Measurements from ENCODE around the gene RILP.

- TF ChIP-seq CTCF (IDR thresholded peaks at IDR 0.05) (peak; percentile 57), EZH2phosphoT487 (IDR thresholded peaks at IDR 0.05) (no peak), EZH2 (IDR thresholded peaks at IDR 0.05) (no peak)
Measured at GRCh38 chr17:1629504-1630310, 20.0 kb downstream of the RILP start.

Measured in neural progenitor cell (in vitro differentiated cells).